CD14-positive monocyte (primary cell): ENCODE results near the gene PRSS37. TPM values are rescaled to one million over a fixed set of nuclear protein-coding genes. Genes with fewer than 3 reads are reported as not detected.

Experiments
- DNase-seq, 3 donors: peaks; one replicate each; pipeline ENCODE4 v3.0.0-alpha.2; 2011 to 2022
- H2AFZ ChIP-seq: 2 replicates; pipeline ENCODE4 v1.6.0; 2012; ENCODE audit warnings: mild to moderate bottlenecking, low read depth, low read length, inconsistent platforms; ENCODE audit not compliant: insufficient read depth, poor library complexity, severe bottlenecking
- H3K27ac ChIP-seq, 2 donors: 1 replicate in 1 of 2; 2 replicates in 1 of 2; pipeline ENCODE4 v1.5.1; 2012 to 2013; ENCODE audit warnings: low read length in 2 of 2, control low read depth in 1 of 2, inconsistent platforms in 1 of 2, low read depth in 1 of 2, mild to moderate bottlenecking in 1 of 2
- H3K27me3 ChIP-seq, 2 donors: one replicate each; pipeline versions ENCODE4 v1.6.0 to v1.6.1; 2011 to 2013; ENCODE audit warnings: low read length in 2 of 2; ENCODE audit not compliant: control insufficient read depth in 2 of 2, insufficient read depth in 2 of 2
- H3K36me3 ChIP-seq, 2 donors: replicated peaks in 1 of 2; 1 replicate in 1 of 2; 2 replicates in 1 of 2; pipeline versions ENCODE4 v1.5.1 to v1.6.1; 2012 to 2013; ENCODE audit warnings: low read length in 2 of 2, control low read depth in 1 of 2, inconsistent platforms in 1 of 2, mild to moderate bottlenecking in 1 of 2; ENCODE audit not compliant: insufficient read depth in 2 of 2, control insufficient read depth in 1 of 2
- H3K4me1 ChIP-seq, 2 donors: 1 replicate in 1 of 2; 2 replicates in 1 of 2; pipeline versions ENCODE4 v1.5.1 to v1.6.1; 2012 to 2013; ENCODE audit warnings: low read length in 2 of 2, control low read depth in 1 of 2, inconsistent platforms in 1 of 2, mild to moderate bottlenecking in 1 of 2, moderate library complexity in 1 of 2; ENCODE audit not compliant: insufficient read depth in 2 of 2, control insufficient read depth in 1 of 2
- H3K4me2 ChIP-seq: replicated peaks from 2 replicates; pipeline ENCODE3; 2012; ENCODE audit warnings: low read length, moderate library complexity, mild to moderate bottlenecking; ENCODE audit not compliant: poor library complexity, severe bottlenecking; ENCODE audit errors: extremely low read depth
- H3K4me3 ChIP-seq, 3 experiments: fragments of 200-600 bp in 1 of 3; sonication (generic) in 1 of 3; replicated peaks in 1 of 3; 1 replicate in 2 of 3; 2 replicates in 1 of 3; pipeline ENCODE4 v1.5.1; 2011 to 2013; ENCODE audit warnings: low read length in 3 of 3, mild to moderate bottlenecking in 3 of 3, control low read depth in 2 of 3, low read depth in 2 of 3, inconsistent platforms in 1 of 3, moderate library complexity in 1 of 3
- H3K79me2 ChIP-seq: 2 replicates; pipeline ENCODE4 v1.6.0; 2012; ENCODE audit warnings: mild to moderate bottlenecking, control low read depth, inconsistent platforms, low read length, moderate library complexity; ENCODE audit not compliant: insufficient read depth
- H3K9ac ChIP-seq: 2 replicates; pipeline ENCODE4 v1.6.0; 2017; ENCODE audit warnings: low read length, mild to moderate bottlenecking; ENCODE audit not compliant: insufficient read depth, poor library complexity, severe bottlenecking
- H3K9me3 ChIP-seq, 2 donors: replicated peaks in 1 of 2; 1 replicate in 1 of 2; 2 replicates in 1 of 2; pipeline versions ENCODE4 v1.5.1 to v1.6.1; 2012 to 2013; ENCODE audit warnings: low read length in 2 of 2, control low read depth in 1 of 2; ENCODE audit not compliant: control insufficient read depth in 1 of 2, insufficient read depth in 1 of 2
- H4K20me1 ChIP-seq: 2 replicates; pipeline ENCODE4 v1.6.0; 2012; ENCODE audit warnings: mild to moderate bottlenecking, low read length, control low read depth, moderate library complexity; ENCODE audit not compliant: insufficient read depth
- H3K27ac Mint-ChIP-seq, 7 donors: one replicate each; pipeline ENCODE4 v1.8.0; 2020; ENCODE audit warnings: mild to moderate bottlenecking in 7 of 7, mixed read lengths in 7 of 7, moderate library complexity in 6 of 7, inconsistent platforms in 2 of 7
- H3K27me3 Mint-ChIP-seq, 3 donors: one replicate each; pipeline ENCODE4 v1.8.0; 2021 to 2022; ENCODE audit warnings: low read depth in 3 of 3, mild to moderate bottlenecking in 3 of 3, mixed read lengths in 3 of 3, moderate library complexity in 3 of 3, inconsistent platforms in 1 of 3
- H3K36me3 Mint-ChIP-seq, 2 donors: one replicate each; pipeline ENCODE4 v1.8.0; 2020; ENCODE audit warnings: mixed read lengths in 2 of 2, inconsistent platforms in 1 of 2, mild to moderate bottlenecking in 1 of 2
- H3K4me1 Mint-ChIP-seq: one replicate; pipeline ENCODE4 v1.8.0; 2020; ENCODE audit warnings: mild to moderate bottlenecking, mixed read lengths
- H3K4me3 Mint-ChIP-seq, 2 donors: one replicate each; pipeline ENCODE4 v1.8.0; 2020; ENCODE audit warnings: mild to moderate bottlenecking in 2 of 2, mixed read lengths in 2 of 2, moderate library complexity in 1 of 2
- H3K9me3 Mint-ChIP-seq, 7 donors: one replicate each; pipeline ENCODE4 v1.8.0; 2020 to 2022; ENCODE audit warnings: mixed read lengths in 7 of 7, mild to moderate bottlenecking in 6 of 7, moderate library complexity in 6 of 7, inconsistent platforms in 2 of 7
- WGBS: methylation state at CpG from one replicate; pipeline ENCODE4 v1.1.5; 2013; ENCODE audit warnings: missing lambda C conversion rate; ENCODE audit not compliant: insufficient coverage; 5-methylcytosine and 5-hydroxymethylcytosine counted together
- intact Hi-C, 2 donors: fragments of 100-400 bp; cut with micrococcal nuclease; formaldehyde crosslinking; loops; one replicate each; pipeline versions ENCODE4 v1.15.0 to v1.15.1; 2023
- polyA plus RNA-seq, 3 donors: library from polyadenylated mRNA; depleted of rRNA in 1 of 3; unstranded in 2 of 3; stranded (reverse) in 1 of 3; fragments of 300-500 nt in 2 of 3; fragments of >200 nt in 1 of 3; fragmentation: Illumina TruSeq in 2 of 3; gene quantifications; 1 replicate in 2 of 3; 2 replicates in 1 of 3; pipeline ENCODE4 v1.2.3, GENCODE V29; 2012 to 2021
- TF ChIP-seq, protein P1 (sequence below): fragments of 200-600 bp; IDR thresholded peaks from one replicate; pipeline ENCODE4 v1.8.0; 2022; ENCODE audit warnings: antibody characterized with exemption, mild to moderate bottlenecking

PRSS37 gene
- polyA plus RNA-seq, 3 donors: not detected

DNA sequence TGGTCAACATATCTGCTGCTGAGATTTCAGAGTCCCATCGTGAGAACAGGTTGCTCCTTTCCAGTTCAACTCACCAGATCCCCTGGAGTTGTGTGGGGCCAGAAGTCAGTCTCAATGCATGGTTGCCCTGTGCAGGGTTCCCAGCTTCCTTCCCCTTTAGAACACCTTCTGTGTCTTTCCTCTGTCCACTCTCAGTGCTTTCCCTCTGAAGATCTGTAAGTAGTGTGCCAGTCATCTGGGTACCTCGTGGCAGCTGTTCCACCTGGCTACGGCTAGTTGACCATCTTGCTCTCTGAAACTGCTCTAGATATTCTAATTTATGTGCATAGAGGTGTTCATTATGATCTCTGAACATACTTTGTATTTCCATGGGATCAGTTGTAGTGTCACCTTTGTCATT is 36.1 kb upstream of the PRSS37 start:
- no peak for DNase-seq
- H3K36me3 ChIP-seq: no peaks in the 10 kb centered on the region
- no peak overlapping the region for H3K4me3 ChIP-seq
- H2AFZ ChIP-seq: no peak overlapping the region
- H4K20me1 ChIP-seq: no peaks in the 10 kb centered on the region
- no peaks in the 10 kb centered on the region for H3K79me2 ChIP-seq
- H3K27ac ChIP-seq: no peak overlapping the region
- TF ChIP-seq, protein P1, sequence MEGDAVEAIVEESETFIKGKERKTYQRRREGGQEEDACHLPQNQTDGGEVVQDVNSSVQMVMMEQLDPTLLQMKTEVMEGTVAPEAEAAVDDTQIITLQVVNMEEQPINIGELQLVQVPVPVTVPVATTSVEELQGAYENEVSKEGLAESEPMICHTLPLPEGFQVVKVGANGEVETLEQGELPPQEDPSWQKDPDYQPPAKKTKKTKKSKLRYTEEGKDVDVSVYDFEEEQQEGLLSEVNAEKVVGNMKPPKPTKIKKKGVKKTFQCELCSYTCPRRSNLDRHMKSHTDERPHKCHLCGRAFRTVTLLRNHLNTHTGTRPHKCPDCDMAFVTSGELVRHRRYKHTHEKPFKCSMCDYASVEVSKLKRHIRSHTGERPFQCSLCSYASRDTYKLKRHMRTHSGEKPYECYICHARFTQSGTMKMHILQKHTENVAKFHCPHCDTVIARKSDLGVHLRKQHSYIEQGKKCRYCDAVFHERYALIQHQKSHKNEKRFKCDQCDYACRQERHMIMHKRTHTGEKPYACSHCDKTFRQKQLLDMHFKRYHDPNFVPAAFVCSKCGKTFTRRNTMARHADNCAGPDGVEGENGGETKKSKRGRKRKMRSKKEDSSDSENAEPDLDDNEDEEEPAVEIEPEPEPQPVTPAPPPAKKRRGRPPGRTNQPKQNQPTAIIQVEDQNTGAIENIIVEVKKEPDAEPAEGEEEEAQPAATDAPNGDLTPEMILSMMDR: no peak
- peaks cover 1 to 8% (median 5%) of the 10 kb centered on the region in 7 donors for H3K9me3 Mint-ChIP-seq
- 80% methylated on average over 1 of the region's 3 CpGs for WGBS
- H3K9ac ChIP-seq: no peak overlapping the region
- H3K4me3 Mint-ChIP-seq: no peak overlapping the region
- H3K4me2 ChIP-seq: no peak overlapping the region
- H3K4me1 Mint-ChIP-seq: peaks cover 28% of the 10 kb centered on the region
- H3K4me1 ChIP-seq: peaks cover 12 to 13% of the 10 kb centered on the region in 2 donors
- H3K36me3 Mint-ChIP-seq: no peaks in the 10 kb centered on the region
- intact Hi-C loops: no loop called here
- no peaks in the 10 kb centered on the region for H3K27me3 ChIP-seq
- no peaks in the 10 kb centered on the region for H3K9me3 ChIP-seq
- no peaks in the 10 kb centered on the region for H3K27me3 Mint-ChIP-seq
- no peak overlapping the region for H3K27ac Mint-ChIP-seq

DNA sequence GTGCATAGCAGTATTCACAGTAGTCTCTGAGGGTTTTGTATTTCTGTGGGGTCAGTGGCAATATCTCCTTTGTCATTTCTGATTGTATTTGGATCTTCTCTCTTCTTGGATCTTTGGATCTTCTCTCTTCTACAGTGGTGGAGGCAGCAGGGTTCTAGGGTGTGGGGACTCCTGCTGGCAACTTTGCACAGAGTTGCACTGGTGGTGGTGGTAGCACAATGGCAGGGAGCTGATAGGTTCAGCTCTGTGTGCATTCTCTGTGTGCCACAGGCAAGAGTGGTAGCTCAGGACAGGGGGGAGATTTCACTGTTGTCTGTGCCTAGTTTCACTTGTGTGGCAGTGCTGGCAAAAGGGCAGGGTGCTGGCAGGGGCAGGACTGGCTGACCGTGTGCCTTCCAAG is 35.1 kb upstream of the PRSS37 start:
- H2AFZ ChIP-seq: no peak overlapping the region
- Mint-ChIP-seq H3K36me3 (no peaks in the 10 kb centered on the region), H3K27ac (no peak overlapping the region), H3K4me3 (no peak overlapping the region), H3K27me3 (no peaks in the 10 kb centered on the region), H3K9me3 (peaks cover 1 to 9% (median 5%) of the 10 kb centered on the region in 7 donors), H3K4me1 (peaks cover 24% of the 10 kb centered on the region)
- peaks cover 12 to 13% of the 10 kb centered on the region in 2 donors for H3K4me1 ChIP-seq
- intact Hi-C loops: no loop called here
- no peak overlapping the region for H3K27ac ChIP-seq
- no peak overlapping the region for H3K4me3 ChIP-seq
- H3K9ac ChIP-seq: no peak overlapping the region
- no peak for DNase-seq
- no peaks in the 10 kb centered on the region for H4K20me1 ChIP-seq
- no peaks in the 10 kb centered on the region for H3K36me3 ChIP-seq
- H3K4me2 ChIP-seq: no peak overlapping the region
- no peaks in the 10 kb centered on the region for H3K79me2 ChIP-seq
- WGBS: 100% methylated on average over 1 of the region's 1 CpG
- H3K27me3 ChIP-seq: no peaks in the 10 kb centered on the region
- TF ChIP-seq, protein P1: no peak
- H3K9me3 ChIP-seq: no peaks in the 10 kb centered on the region
